Neural progenitor cell (in vitro differentiated cells): Measurements from ENCODE around the gene FAM9C. TPM values are rescaled to one million over a fixed set of nuclear protein-coding genes. Genes with fewer than 3 reads are reported as not detected.

ENCODE experiments used
- DNase-seq: peaks from one replicate; pipeline ENCODE4 v3.0.0-alpha.2; 2016; ENCODE audit warnings: low spot score
- H2AFZ ChIP-seq: fragments of 200-600 bp; sonication (generic); replicated peaks from 2 replicates; pipeline ENCODE4 v1.6.1; 2016; ENCODE audit warnings: antibody characterized with exemption
- H3F3A ChIP-seq: fragments of 200-600 bp; sonication (generic); 2 replicates; pipeline ENCODE4 v1.6.1; 2016; ENCODE audit warnings: antibody characterized with exemption, low read depth
- H3K27ac ChIP-seq: fragments of 200-600 bp; sonication (generic); 2 replicates; pipeline ENCODE4 v1.5.1; 2016; ENCODE audit warnings: mild to moderate bottlenecking
- H3K27me3 ChIP-seq: fragments of 200-600 bp; sonication (generic); 2 replicates; pipeline ENCODE4 v1.6.1; 2016; ENCODE audit warnings: mild to moderate bottlenecking, moderate library complexity
- H3K36me3 ChIP-seq: fragments of 200-600 bp; sonication (generic); 2 replicates; pipeline ENCODE4 v1.5.1; 2016
- H3K4me1 ChIP-seq: fragments of 200-600 bp; sonication (generic); 2 replicates; pipeline ENCODE4 v1.6.1; 2016; ENCODE audit warnings: mixed run types
- H3K4me2 ChIP-seq: fragments of 200-600 bp; sonication (generic); 2 replicates; pipeline ENCODE4 v1.6.1; 2016
- H3K4me3 ChIP-seq: fragments of 200-600 bp; sonication (generic); 2 replicates; pipeline ENCODE4 v1.5.1; 2016
- H3K79me2 ChIP-seq: fragments of 200-600 bp; sonication (generic); 2 replicates; pipeline ENCODE4 v1.6.1; 2016; ENCODE audit warnings: low read depth
- H3K9ac ChIP-seq: fragments of 200-600 bp; sonication (generic); 2 replicates; pipeline ENCODE4 v1.6.1; 2016
- H3K9me3 ChIP-seq: fragments of 200-600 bp; sonication (generic); 2 replicates; pipeline ENCODE4 v1.5.1; 2016; ENCODE audit warnings: low read depth
- H4K20me1 ChIP-seq: fragments of 200-600 bp; sonication (generic); 2 replicates; pipeline ENCODE4 v1.6.1; 2016; ENCODE audit warnings: low read depth
- H3K27ac Mint-ChIP-seq: 3 replicates; pipeline ENCODE4 v1.8.0; 2021; ENCODE audit warnings: mixed read lengths
- H3K27me3 Mint-ChIP-seq: 2 replicates; pipeline ENCODE4 v1.8.0; 2022; ENCODE audit warnings: low read depth, mild to moderate bottlenecking, inconsistent platforms, moderate library complexity, mixed read lengths; ENCODE audit not compliant: insufficient read depth
- H3K36me3 Mint-ChIP-seq: 3 replicates; pipeline ENCODE4 v1.8.0; 2021; ENCODE audit warnings: mixed read lengths
- H3K4me1 Mint-ChIP-seq: 3 replicates; pipeline ENCODE4 v1.8.0; 2021; ENCODE audit warnings: mixed read lengths
- H3K4me3 Mint-ChIP-seq: 3 replicates; pipeline ENCODE4 v1.8.0; 2021; ENCODE audit warnings: mild to moderate bottlenecking, moderate library complexity, mixed read lengths
- H3K9me3 Mint-ChIP-seq: 3 replicates; pipeline ENCODE4 v1.8.0; 2020; ENCODE audit warnings: mixed read lengths
- CTCF ChIP-seq: fragments of 200-600 bp; sonication (generic); IDR thresholded peaks from 2 replicates; pipeline ENCODE4 v1.5.1; 2017; ENCODE audit warnings: antibody characterized with exemption, mild to moderate bottlenecking
- EZH2 ChIP-seq: fragments of 200-600 bp; sonication (generic); IDR thresholded peaks from 2 replicates; pipeline ENCODE4 v1.6.1; 2017; ENCODE audit warnings: antibody characterized with exemption, mild to moderate bottlenecking, moderate library complexity
- EZH2phosphoT487 ChIP-seq: fragments of 200-600 bp; sonication (generic); IDR thresholded peaks from 2 replicates; pipeline ENCODE4 v1.6.1; 2017; ENCODE audit warnings: antibody characterized with exemption
- total RNA-seq: library from RNA; depleted of rRNA; stranded (reverse); fragments of >200 nt; gene quantifications from 2 replicates; pipeline ENCODE4 v1.2.3, GENCODE V29; 2015; ENCODE audit warnings: low replicate concordance

Gene FAM9C
- total RNA-seq, 1 donor from 2014 or later, result not detected

- Mint-ChIP-seq H3K4me3 (no peak overlapping the region), H3K4me1 (peaks cover 2% of the 10 kb centered on the region)
- TF ChIP-seq EZH2 (no peak), CTCF (no peak), EZH2phosphoT487 (no peak)
These were observed 482 bp downstream of the FAM9C start for GRCh38 chrX:13043938-13044337.

GRCh38 chrX:13043138-13043537, 1.3 kb downstream of the FAM9C start:
- Histone ChIP-seq H2AFZ (no peak overlapping the region), H3K79me2 (no peaks in the 10 kb centered on the region), H3K9me3 (no peaks in the 10 kb centered on the region), H3K36me3 (no peaks in the 10 kb centered on the region), H3K9ac (no peak overlapping the region), H3K27me3 (no peaks in the 10 kb centered on the region), H3K27ac (no peak overlapping the region), H3K4me3 (no peak overlapping the region), H3F3A (peaks cover 6% of the 10 kb centered on the region), H3K4me2 (no peak overlapping the region), H3K4me1 (peaks cover 13% of the 10 kb centered on the region), H4K20me1 (no peaks in the 10 kb centered on the region)
- H3K4me1 Mint-ChIP-seq, result peaks cover 2% of the 10 kb centered on the region
- no peak overlapping the region for H3K27ac Mint-ChIP-seq
- TF ChIP-seq EZH2phosphoT487, result no peak
- H3K36me3 Mint-ChIP-seq, result no peaks in the 10 kb centered on the region
- no peak for DNase-seq
- no peaks in the 10 kb centered on the region for H3K27me3 Mint-ChIP-seq
- H3K4me3 Mint-ChIP-seq, result no peak overlapping the region
- peaks cover 2% of the 10 kb centered on the region for H3K9me3 Mint-ChIP-seq

More at GRCh38 chrX:13043938-13044337, 482 bp downstream of the FAM9C start:
- no peak overlapping the region for H3K27ac ChIP-seq
- H3K4me1 ChIP-seq, result peaks cover 13% of the 10 kb centered on the region
- Mint-ChIP-seq H3K36me3 (no peaks in the 10 kb centered on the region), H3K27ac (no peak overlapping the region), H3K27me3 (no peaks in the 10 kb centered on the region), H3K9me3 (peaks cover 2% of the 10 kb centered on the region)
- H3K9me3 ChIP-seq, result no peaks in the 10 kb centered on the region
- no peaks in the 10 kb centered on the region for H4K20me1 ChIP-seq
- H2AFZ ChIP-seq, result no peak overlapping the region
- no peaks in the 10 kb centered on the region for H3K36me3 ChIP-seq
- no peaks in the 10 kb centered on the region for H3K27me3 ChIP-seq
- DNase-seq, result no peak
- no peak overlapping the region for H3K4me2 ChIP-seq
- H3K4me3 ChIP-seq, result no peak overlapping the region
- H3F3A ChIP-seq, result peaks cover 6% of the 10 kb centered on the region
- no peak overlapping the region for H3K9ac ChIP-seq
- H3K79me2 ChIP-seq, result no peaks in the 10 kb centered on the region

- TF ChIP-seq EZH2 (no peak), CTCF (no peak), EZH2phosphoT487 (no peak)
- peaks cover 4% of the 10 kb centered on the region for H3K27me3 Mint-ChIP-seq
- Histone ChIP-seq H3K4me3 (no peak overlapping the region), H3K9ac (no peak overlapping the region), H4K20me1 (no peaks in the 10 kb centered on the region), H3K79me2 (no peaks in the 10 kb centered on the region), H2AFZ (no peak overlapping the region), H3K27ac (no peak overlapping the region), H3F3A (no peaks in the 10 kb centered on the region), H3K4me2 (no peak overlapping the region), H3K27me3 (no peaks in the 10 kb centered on the region), H3K9me3 (no peaks in the 10 kb centered on the region), H3K4me1 (no peaks in the 10 kb centered on the region), H3K36me3 (no peaks in the 10 kb centered on the region)
- no peak overlapping the region for H3K4me3 Mint-ChIP-seq
- H3K9me3 Mint-ChIP-seq, result no peaks in the 10 kb centered on the region
- H3K4me1 Mint-ChIP-seq, result peaks cover 8% of the 10 kb centered on the region
- no peaks in the 10 kb centered on the region for H3K36me3 Mint-ChIP-seq
- no peak for DNase-seq
- no peak overlapping the region for H3K27ac Mint-ChIP-seq
These were observed 7.5 kb downstream of the FAM9C start for GRCh38 chrX:13036896-13037295.

- Histone ChIP-seq H3K9ac (no peak overlapping the region), H3K9me3 (no peaks in the 10 kb centered on the region), H3K4me1 (peaks cover 22% of the 10 kb centered on the region), H4K20me1 (no peaks in the 10 kb centered on the region), H3K4me3 (no peak overlapping the region), H3K4me2 (no peak overlapping the region), H2AFZ (no peak overlapping the region), H3K27me3 (no peaks in the 10 kb centered on the region), H3F3A (peaks cover 17% of the 10 kb centered on the region), H3K79me2 (no peaks in the 10 kb centered on the region), H3K36me3 (no peaks in the 10 kb centered on the region), H3K27ac (no peak overlapping the region)
- Mint-ChIP-seq H3K27me3 (peaks cover 4% of the 10 kb centered on the region), H3K27ac (no peak overlapping the region), H3K36me3 (no peaks in the 10 kb centered on the region), H3K4me1 (peaks cover 36% of the 10 kb centered on the region), H3K9me3 (no peaks in the 10 kb centered on the region), H3K4me3 (no peak overlapping the region)
- no peak for DNase-seq
- TF ChIP-seq EZH2phosphoT487 (no peak), EZH2 (no peak), CTCF (no peak)
These were observed 11.2 kb downstream of the FAM9C start for GRCh38 chrX:13033193-13033592.
